Suprapubic skin (tissue), 4 donors: ENCODE results near the gene WDR62. TPM values are rescaled to one million over a fixed set of nuclear protein-coding genes. Genes with fewer than 3 reads are reported as not detected.

Experiments
- DNase-seq, 2 donors: peaks; one replicate each; pipeline ENCODE4 v3.0.0-alpha.2; 2019; ENCODE audit warnings: low spot score in 2 of 2
- H3K27ac ChIP-seq: fragments of 200-600 bp; sonication (generic); one replicate; pipeline ENCODE4 v1.5.1; 2019
- H3K27me3 ChIP-seq: fragments of 200-600 bp; sonication (generic); one replicate; pipeline ENCODE4 v1.5.1; 2019
- H3K36me3 ChIP-seq: fragments of 200-600 bp; sonication (generic); one replicate; pipeline ENCODE4 v1.5.1; 2019
- H3K4me1 ChIP-seq: fragments of 200-600 bp; sonication (generic); one replicate; pipeline ENCODE4 v1.5.1; 2019
- H3K4me3 ChIP-seq: fragments of 200-600 bp; sonication (generic); one replicate; pipeline ENCODE4 v1.5.1; 2019; ENCODE audit warnings: mild to moderate bottlenecking
- H3K9me3 ChIP-seq: fragments of 200-600 bp; sonication (generic); one replicate; pipeline ENCODE4 v1.5.1; 2019
- CTCF ChIP-seq, 2 donors: fragments of 200-600 bp in 1 of 2; fragments of 450-650 bp in 1 of 2; sonication (generic) in 1 of 2; IDR thresholded peaks; one replicate each; pipeline ENCODE4 v1.5.1; 2016 to 2019; ENCODE audit warnings: antibody characterized with exemption in 2 of 2, mild to moderate bottlenecking in 1 of 2, moderate library complexity in 1 of 2
- EP300 ChIP-seq: sonication (generic); formaldehyde crosslinking; IDR thresholded peaks from one replicate; pipeline ENCODE4 v1.6.1; 2017; ENCODE audit warnings: antibody characterized with exemption
- POLR2A ChIP-seq, 2 donors: fragments of 450-650 bp; IDR thresholded peaks; one replicate each; pipeline ENCODE4 v1.6.1; 2017; ENCODE audit warnings: antibody characterized with exemption in 2 of 2, mild to moderate bottlenecking in 2 of 2, moderate library complexity in 2 of 2
- POLR2AphosphoS5 ChIP-seq, 3 donors: sonication (generic); formaldehyde crosslinking; IDR thresholded peaks; one replicate each; pipeline ENCODE4 v1.6.1; 2017; ENCODE audit warnings: antibody characterized with exemption in 3 of 3
- WGBS: methylation state at CpG from one replicate; pipeline ENCODE4 v1.1.5; 2018; 5-methylcytosine and 5-hydroxymethylcytosine counted together
- total RNA-seq, 4 donors: library from RNA; depleted of rRNA; stranded (reverse); fragments of >200 nt; gene quantifications; one replicate each; pipeline ENCODE4 v1.1.0, GENCODE V29; 2016

Gene WDR62
- total RNA-seq, 4 donors from 2014 or later: 1.4 to 3.7 (median 1.8) TPM

- H3K4me1 ChIP-seq: no peaks in the 10 kb centered on the region
- H3K4me3 ChIP-seq: no peak overlapping the region
- WGBS: 94% methylated on average over 5 of the region's 5 CpGs
- no peak overlapping the region for H3K27ac ChIP-seq
- TF ChIP-seq CTCF (IDR thresholded peaks at IDR 0.05) (no peak), POLR2A (IDR thresholded peaks at IDR 0.05) (no peak), EP300 (no peak), POLR2AphosphoS5 (IDR thresholded peaks at IDR 0.05) (no peak)
- peaks cover 33% of the 10 kb centered on the region for H3K36me3 ChIP-seq
- DNase-seq: no peak
- H3K9me3 ChIP-seq: no peaks in the 10 kb centered on the region
- no peaks in the 10 kb centered on the region for H3K27me3 ChIP-seq
Measured at GRCh38 chr19:36023432-36023831, 31.3 kb upstream of the WDR62 start.

- no peak for DNase-seq
- H3K36me3 ChIP-seq: peaks cover 32% of the 10 kb centered on the region
- 81% methylated on average over 1 of the region's 1 CpG for WGBS
- no peaks in the 10 kb centered on the region for H3K4me1 ChIP-seq
- H3K4me3 ChIP-seq: no peak overlapping the region
- no peaks in the 10 kb centered on the region for H3K27me3 ChIP-seq
- no peak overlapping the region for H3K27ac ChIP-seq
- TF ChIP-seq CTCF (IDR thresholded peaks at IDR 0.05): no peak
- H3K9me3 ChIP-seq: no peaks in the 10 kb centered on the region
Measured at GRCh38 chr19:36025541-36025940, 29.2 kb upstream of the WDR62 start.

- DNase-seq: no peak
- H3K9me3 ChIP-seq: no peaks in the 10 kb centered on the region
- H3K4me3 ChIP-seq: no peak overlapping the region
- peaks cover 25% of the 10 kb centered on the region for H3K36me3 ChIP-seq
- TF ChIP-seq POLR2AphosphoS5 (IDR thresholded peaks at IDR 0.05) (no peak), EP300 (no peak), CTCF (IDR thresholded peaks at IDR 0.05) (no peak), POLR2A (IDR thresholded peaks at IDR 0.05) (no peak)
- H3K27me3 ChIP-seq: no peaks in the 10 kb centered on the region
- H3K27ac ChIP-seq: no peak overlapping the region
- H3K4me1 ChIP-seq: no peaks in the 10 kb centered on the region
- WGBS: 95% methylated on average over 49 of the region's 49 CpGs
Measured at GRCh38 chr19:36026091-36026876, 28.4 kb upstream of the WDR62 start.

GRCh38 chr19:36027696-36028095 is 27.0 kb upstream of the WDR62 start:
- H3K27me3 ChIP-seq: no peaks in the 10 kb centered on the region
- 96% methylated on average over 6 of the region's 6 CpGs for WGBS
- TF ChIP-seq POLR2AphosphoS5 (IDR thresholded peaks at IDR 0.05): no peak
- no peak for TF ChIP-seq EP300
- TF ChIP-seq CTCF (IDR thresholded peaks at IDR 0.05): no peak
- TF ChIP-seq POLR2A (IDR thresholded peaks at IDR 0.05): no peak
- peaks cover 8% of the 10 kb centered on the region for H3K4me1 ChIP-seq
- no peak overlapping the region for H3K27ac ChIP-seq
- H3K4me3 ChIP-seq: no peak overlapping the region
- peaks cover 16% of the 10 kb centered on the region for H3K36me3 ChIP-seq
- H3K9me3 ChIP-seq: no peaks in the 10 kb centered on the region
- DNase-seq: no peak

- Histone ChIP-seq H3K4me3 (no peak overlapping the region), H3K36me3 (peaks cover 12% of the 10 kb centered on the region), H3K9me3 (no peaks in the 10 kb centered on the region), H3K4me1 (peaks cover 12% of the 10 kb centered on the region), H3K27me3 (no peaks in the 10 kb centered on the region), H3K27ac (no peak overlapping the region)
- 75% methylated on average over 10 of the region's 10 CpGs for WGBS
- TF ChIP-seq POLR2A (IDR thresholded peaks at IDR 0.05) (no peak), EP300 (no peak), POLR2AphosphoS5 (IDR thresholded peaks at IDR 0.05) (no peak), CTCF (IDR thresholded peaks at IDR 0.05) (no peak)
- DNase-seq: no peak
Measured at GRCh38 chr19:36028313-36029041, 26.2 kb upstream of the WDR62 start.
